Stimulated activated CD4-positive, alpha-beta T cell treated with anti-CD3 and anti-CD28 coated beads, TNF-alpha, amount 100 ng/mL, for 48 hours (primary cell): Measurements from ENCODE around the gene UBAP2L.
A peak's percentile ranks its signal among the peaks of the same experiment; 100 is the strongest.
"Not testable (repeated sequence)": the region's sequence is repeated elsewhere in the genome, so short reads cannot be mapped to it uniquely, and the experiment has no call there.

ENCODE experiments used
- DNase-seq, 3 donors: peaks; one replicate each; pipeline ENCODE4 v3.0.0-alpha.2; 2020; ENCODE audit warnings: low read depth in 3 of 3

The UBAP2L gene

GRCh38 chr1:154205778-154206177 lies 15.0 kb upstream of the UBAP2L start:
- not testable (repeated sequence) for DNase-seq

- no peak for DNase-seq
Measured at GRCh38 chr1:154206196-154206595, 14.6 kb upstream of the UBAP2L start, which contains the start of gene CFAP141. CFAP141 (minus strand) TSS chr1:154206333; CDS start chr1:154206307, 26 bp downstream.

- DNase-seq = no peak
Measured at GRCh38 chr1:154207262-154207661, 13.5 kb upstream of the UBAP2L start.

GRCh38 chr1:154208677-154209388 lies 11.9 kb upstream of the UBAP2L start:
- DNase-seq = no peak

GRCh38 chr1:154212083-154212482 lies 8.7 kb upstream of the UBAP2L start:
- DNase-seq = no peak

GRCh38 chr1:154213274-154213673 lies 7.5 kb upstream of the UBAP2L start:
- no peak for DNase-seq

- DNase-seq = no peak
Measured at GRCh38 chr1:154218545-154218944, 2.2 kb upstream of the UBAP2L start.

GRCh38 chr1:154219541-154219940 lies 1.2 kb upstream of the UBAP2L start:
- DNase-seq = no peak

GRCh38 chr1:154220970-154221277 lies 169 bp downstream of the UBAP2L start:
- DNase-seq = no peak

GRCh38 chr1:154221278-154222001 lies 685 bp downstream of the UBAP2L start:
- peak; percentile 30 to 50 (median 50) for DNase-seq

GRCh38 chr1:154222518-154222917 lies 1.8 kb downstream of the UBAP2L start:
- no peak for DNase-seq

- no peak for DNase-seq
Measured at GRCh38 chr1:154222918-154223317, 2.2 kb downstream of the UBAP2L start.

- DNase-seq = no peak
Measured at GRCh38 chr1:154223621-154224020, 2.9 kb downstream of the UBAP2L start.

GRCh38 chr1:154225370-154225769 lies 4.6 kb downstream of the UBAP2L start:
- DNase-seq = no peak

- not testable (repeated sequence) for DNase-seq
Measured at GRCh38 chr1:154231112-154231511, 10.4 kb downstream of the UBAP2L start.

GRCh38 chr1:154233127-154233526 lies 12.4 kb downstream of the UBAP2L start:
- not testable (repeated sequence) for DNase-seq

- DNase-seq = no peak
Measured at GRCh38 chr1:154236855-154237254, 16.1 kb downstream of the UBAP2L start.

- no peak for DNase-seq
Measured at GRCh38 chr1:154237435-154237834, 16.7 kb downstream of the UBAP2L start.

GRCh38 chr1:154237880-154238506 lies 17.2 kb downstream of the UBAP2L start:
- DNase-seq = no peak

- no peak for DNase-seq
Measured at GRCh38 chr1:154239491-154239890, 18.7 kb downstream of the UBAP2L start.

- DNase-seq = no peak
Measured at GRCh38 chr1:154240294-154240833, 19.6 kb downstream of the UBAP2L start.

GRCh38 chr1:154241703-154242351 lies 21.1 kb downstream of the UBAP2L start:
- DNase-seq = no peak
